K562 (cell line): ENCODE data around the gene KCNK4. TPM values are rescaled to one million over a fixed set of nuclear protein-coding genes. Genes with fewer than 3 reads are reported as not detected.
A peak's percentile ranks its signal among the peaks of the same experiment; 100 is the strongest.

Experiments
- CBX1 ChIP-seq: sonication (generic); IDR thresholded peaks from 2 replicates; pipeline ENCODE4 v1.6.1; 2016; ENCODE audit warnings: antibody characterized with exemption, low read depth, mild to moderate bottlenecking
- CC2D1A ChIP-seq: fragments of 450-650 bp; IDR thresholded peaks from 2 replicates; pipeline ENCODE4 v1.6.1; 2017; ENCODE audit warnings: mild to moderate bottlenecking
- FOXM1 ChIP-seq, 2 experiments: fragments of 450-650 bp in 1 of 2; sonication (generic) in 1 of 2; formaldehyde crosslinking in 1 of 2; IDR thresholded peaks; 2 replicates each; pipeline versions ENCODE4 v1.6.1 to v1.9.0; 2017 to 2022; ENCODE audit warnings: low read depth in 2 of 2, mild to moderate bottlenecking in 2 of 2, missing genetic modification reagents in 1 of 2, moderate library complexity in 1 of 2
- FOXP1 ChIP-seq: sonication (generic); formaldehyde crosslinking; IDR thresholded peaks from 2 replicates; pipeline ENCODE4 v1.8.0; 2022; ENCODE audit warnings: mild to moderate bottlenecking, missing genetic modification reagents
- HMG20B ChIP-seq: fragments of 250-450 bp; sonication (Bioruptor Pico); IDR thresholded peaks from 2 replicates; pipeline ENCODE4 v1.5.0; 2021; ENCODE audit warnings: mild to moderate bottlenecking
- HNRNPLL ChIP-seq: fragments of 200-400 bp; formaldehyde crosslinking; IDR thresholded peaks from 2 replicates; pipeline ENCODE4 v1.6.1; 2017; ENCODE audit warnings: low read length, low read depth, mild to moderate bottlenecking; ENCODE audit not compliant: poor library complexity, severe bottlenecking
- KAT2B ChIP-seq: IDR thresholded peaks from one replicate; pipeline ENCODE4 v1.6.1; 2012; ENCODE audit warnings: low read depth, mild to moderate bottlenecking, control low read depth, inconsistent platforms, low read length, moderate library complexity
- LCOR ChIP-seq: sonication (generic); formaldehyde crosslinking; IDR thresholded peaks from 2 replicates; pipeline ENCODE4 v1.8.0; 2022; ENCODE audit warnings: mild to moderate bottlenecking, missing genetic modification reagents
- NFIC ChIP-seq: fragments of 450-650 bp; IDR thresholded peaks from 2 replicates; pipeline ENCODE4 v1.6.1; 2017; ENCODE audit warnings: mild to moderate bottlenecking, inconsistent platforms
- POLR2AphosphoS5 ChIP-seq: IDR thresholded peaks from 2 replicates; pipeline ENCODE4 v1.6.1; 2011; ENCODE audit warnings: mild to moderate bottlenecking, low read depth, low read length, moderate library complexity; ENCODE audit not compliant: control insufficient read depth, insufficient read depth
- PRMT5 ChIP-seq: sonication (generic); formaldehyde crosslinking; IDR thresholded peaks from 2 replicates; pipeline ENCODE4 v1.5.0; 2020; ENCODE audit warnings: missing genetic modification reagents
- TFAM ChIP-seq: fragments of 250-450 bp; sonication (Bioruptor Pico); conservative IDR thresholded peaks from 2 replicates; pipeline ENCODE4 v1.5.0; 2021; ENCODE audit warnings: mild to moderate bottlenecking, moderate library complexity
- THAP12 ChIP-seq: fragments of 250-450 bp; sonication (Bioruptor Pico); IDR thresholded peaks from 2 replicates; pipeline ENCODE4 v1.9.0; 2021; ENCODE audit warnings: mild to moderate bottlenecking, inconsistent platforms
- TRIM24 ChIP-seq, 2 experiments: fragments of 450-650 bp; IDR thresholded peaks; 2 replicates each; pipeline ENCODE4 v1.6.1; 2016
- ZBTB1 ChIP-seq: sonication (generic); formaldehyde crosslinking; IDR thresholded peaks from 2 replicates; pipeline ENCODE4 v1.8.1; 2023; ENCODE audit warnings: missing genetic modification reagents, low read depth, mild to moderate bottlenecking, borderline replicate concordance
- ZNF12 ChIP-seq: sonication (generic); formaldehyde crosslinking; IDR thresholded peaks from 2 replicates; pipeline ENCODE4 v1.4.0; 2020; ENCODE audit warnings: mild to moderate bottlenecking, missing genetic modification reagents
- ZNF165 ChIP-seq: fragments of 250-450 bp; sonication (Bioruptor Pico); IDR thresholded peaks from 2 replicates; pipeline ENCODE4 v1.4.0; 2020; ENCODE audit warnings: borderline replicate concordance
- ZNF263 ChIP-seq: sonication (generic); formaldehyde crosslinking; IDR thresholded peaks from 2 replicates; pipeline ENCODE4 v1.8.0; 2022; ENCODE audit warnings: mild to moderate bottlenecking, missing genetic modification reagents, borderline replicate concordance
- ZNF507 ChIP-seq: conservative IDR thresholded peaks from 2 replicates; pipeline ENCODE4 v1.6.1; 2017; ENCODE audit warnings: missing genetic modification characterization, missing compliant biosample characterization
- ZNF551 ChIP-seq: fragments of 250-450 bp; sonication (Bioruptor Pico); IDR thresholded peaks from 2 replicates; pipeline ENCODE4 v1.5.0; 2021; ENCODE audit warnings: mild to moderate bottlenecking, moderate library complexity
- polyA plus RNA-seq, 8 experiments: library from polyadenylated mRNA; depleted of rRNA in 4 of 8; stranded (reverse) in 5 of 8; unstranded in 3 of 8; fragments of >200 nt; fragmentation: Nextera tagmentation in 2 of 8; fragmentation: Illumina TruSeq in 1 of 8; extraction: Ambion mirVana in 2 of 8; extraction: Trizol in 1 of 8; gene quantifications; 2 replicates each; pipeline versions ENCODE4 v1.2.1 to v1.2.3, GENCODE V29; 2011 to 2014; ENCODE audit warnings: inconsistent platforms in 1 of 8, missing spikeins in 1 of 8
- total RNA-seq, 7 experiments: library from RNA; depleted of rRNA in 6 of 7; stranded (reverse); fragments of >200 nt in 6 of 7; fragmentation: Illumina TruSeq in 2 of 7; extraction: Trizol in 2 of 7; gene quantifications; 2 replicates each; pipeline versions ENCODE4 v1.2.1 to v1.2.3, GENCODE V29; 2011 to 2021; ENCODE audit warnings: low replicate concordance in 1 of 7
- TF ChIP-seq, protein P1 (sequence below): sonication (generic); IDR thresholded peaks from 2 replicates; pipeline ENCODE4 v1.6.1; 2016
- TF ChIP-seq, protein P2 (sequence below): fragments of 450-650 bp; IDR thresholded peaks from 2 replicates; pipeline ENCODE4 v1.6.1; 2016; ENCODE audit warnings: low read depth, mild to moderate bottlenecking, moderate library complexity
- TF ChIP-seq, protein P3 (sequence below): sonication (generic); formaldehyde crosslinking; IDR thresholded peaks from 2 replicates; pipeline ENCODE4 v1.8.1; 2022; ENCODE audit warnings: missing genetic modification reagents

KCNK4 gene
- total and polyA plus RNA-seq, 9 of the 15 experiments (the other 6 are each of a cell fraction or from before 2014, with no cell fraction given) = not detected

DNA sequence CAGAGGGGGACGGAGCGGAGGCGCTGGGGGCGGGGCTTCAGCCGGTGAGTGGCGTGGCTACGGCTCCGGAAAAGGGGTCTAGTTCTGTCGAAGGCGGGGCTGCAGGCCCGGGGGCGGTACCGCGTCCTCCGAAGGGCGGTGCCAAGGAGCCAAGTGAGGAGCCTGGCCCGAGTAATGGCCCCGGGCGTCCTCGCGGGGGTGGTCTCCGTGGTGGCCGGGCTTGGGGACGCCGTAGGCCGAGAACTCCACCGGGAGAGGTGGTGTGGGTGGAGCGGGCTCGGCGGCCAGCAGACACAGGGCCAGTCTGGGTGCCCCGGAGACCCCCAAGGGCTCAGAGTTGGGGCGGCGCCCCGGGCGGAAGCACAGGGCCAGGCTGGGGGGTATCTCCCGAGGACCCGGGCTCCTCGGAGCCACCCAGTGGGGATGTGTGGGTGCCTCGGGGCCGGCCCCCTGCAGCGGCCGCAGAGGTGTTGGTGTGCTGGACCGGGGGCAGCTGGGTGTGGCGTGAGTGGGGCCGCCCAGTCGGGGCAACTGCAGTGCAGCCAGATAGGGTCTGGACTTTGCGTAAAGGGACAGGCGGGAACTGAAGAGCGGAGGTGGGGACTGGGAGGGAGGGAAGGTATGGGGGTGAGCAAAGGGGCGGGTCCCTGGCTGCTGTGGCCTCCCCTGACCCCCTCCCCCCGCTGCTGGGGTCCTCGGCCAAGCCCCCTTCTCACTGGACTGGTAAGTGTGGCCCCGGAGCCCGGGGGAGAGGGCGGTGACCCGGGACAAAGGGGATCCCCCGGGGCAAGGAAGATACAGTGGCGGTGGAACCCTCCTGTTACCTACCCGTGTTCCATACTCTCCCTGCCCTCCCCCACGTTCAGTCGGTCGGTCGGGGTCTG, 49.4 kb upstream of the KCNK4 start (continued):
- TF ChIP-seq THAP12 (CRISPR knock-in tag) = peak; percentile 66
- TF ChIP-seq ZNF551 = no peak
- TF ChIP-seq CBX1 = no peak; the same call in 1 of the 2 replicates
- 0 out of 2 replicates have a peak, but pooled peaks have one; percentile 8 for TF ChIP-seq ZNF263 (CRISPR knock-in tag)
- TF ChIP-seq FOXM1 (IDR thresholded peaks at IDR 0.05; ENCODE audit: low read depth) = no peak
- TF ChIP-seq FOXM1 (CRISPR knock-in tag; IDR thresholded peaks at IDR 0.05; ENCODE audit: low read depth) = no peak
- TF ChIP-seq, protein P1, sequence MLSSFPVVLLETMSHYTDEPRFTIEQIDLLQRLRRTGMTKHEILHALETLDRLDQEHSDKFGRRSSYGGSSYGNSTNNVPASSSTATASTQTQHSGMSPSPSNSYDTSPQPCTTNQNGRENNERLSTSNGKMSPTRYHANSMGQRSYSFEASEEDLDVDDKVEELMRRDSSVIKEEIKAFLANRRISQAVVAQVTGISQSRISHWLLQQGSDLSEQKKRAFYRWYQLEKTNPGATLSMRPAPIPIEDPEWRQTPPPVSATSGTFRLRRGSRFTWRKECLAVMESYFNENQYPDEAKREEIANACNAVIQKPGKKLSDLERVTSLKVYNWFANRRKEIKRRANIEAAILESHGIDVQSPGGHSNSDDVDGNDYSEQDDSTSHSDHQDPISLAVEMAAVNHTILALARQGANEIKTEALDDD = no peak
- no peak for TF ChIP-seq ZNF12 (CRISPR knock-in tag)
- no peak for TF ChIP-seq CC2D1A
- TF ChIP-seq TRIM24 (IDR thresholded peaks at IDR 0.05) = no peak; a peak in 1 of 4 replicates
- TF ChIP-seq LCOR (CRISPR knock-in tag) = no peak
- no peak for TF ChIP-seq PRMT5 (CRISPR knock-in tag)
- TF ChIP-seq ZNF507 = no peak
- peak; percentile 74 for TF ChIP-seq HNRNPLL
- TF ChIP-seq, protein P2, sequence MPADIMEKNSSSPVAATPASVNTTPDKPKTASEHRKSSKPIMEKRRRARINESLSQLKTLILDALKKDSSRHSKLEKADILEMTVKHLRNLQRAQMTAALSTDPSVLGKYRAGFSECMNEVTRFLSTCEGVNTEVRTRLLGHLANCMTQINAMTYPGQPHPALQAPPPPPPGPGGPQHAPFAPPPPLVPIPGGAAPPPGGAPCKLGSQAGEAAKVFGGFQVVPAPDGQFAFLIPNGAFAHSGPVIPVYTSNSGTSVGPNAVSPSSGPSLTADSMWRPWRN = no peak
- TF ChIP-seq NFIC = peak; percentile 21; the same call in 1 of the 2 replicates
- TF ChIP-seq, protein P3, sequence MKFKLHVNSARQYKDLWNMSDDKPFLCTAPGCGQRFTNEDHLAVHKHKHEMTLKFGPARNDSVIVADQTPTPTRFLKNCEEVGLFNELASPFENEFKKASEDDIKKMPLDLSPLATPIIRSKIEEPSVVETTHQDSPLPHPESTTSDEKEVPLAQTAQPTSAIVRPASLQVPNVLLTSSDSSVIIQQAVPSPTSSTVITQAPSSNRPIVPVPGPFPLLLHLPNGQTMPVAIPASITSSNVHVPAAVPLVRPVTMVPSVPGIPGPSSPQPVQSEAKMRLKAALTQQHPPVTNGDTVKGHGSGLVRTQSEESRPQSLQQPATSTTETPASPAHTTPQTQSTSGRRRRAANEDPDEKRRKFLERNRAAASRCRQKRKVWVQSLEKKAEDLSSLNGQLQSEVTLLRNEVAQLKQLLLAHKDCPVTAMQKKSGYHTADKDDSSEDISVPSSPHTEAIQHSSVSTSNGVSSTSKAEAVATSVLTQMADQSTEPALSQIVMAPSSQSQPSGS (CRISPR knock-in tag) = no peak
- TF ChIP-seq FOXP1 (CRISPR knock-in tag) = peak; percentile 48; the same call in 1 of the 2 replicates
- TF ChIP-seq HMG20B = no peak
- TF ChIP-seq POLR2AphosphoS5 = peak; percentile 69
- no peak for TF ChIP-seq KAT2B
- no peak for TF ChIP-seq TFAM (CRISPR knock-in tag)
- 0 out of 2 replicates have a peak, but pooled peaks have one; percentile 21 for TF ChIP-seq ZBTB1
- TF ChIP-seq ZNF165 (CRISPR knock-in tag) = no peak
